Glutamatergic neuron (in vitro differentiated cells): ENCODE measurements around the gene CSRNP3. TPM values are rescaled to one million over a fixed set of nuclear protein-coding genes. Genes with fewer than 3 reads are reported as not detected.

Experiments used
- DNase-seq: peaks from one replicate; pipeline ENCODE4 v3.0.0; 2022
- H3K27ac Mint-ChIP-seq: one replicate; pipeline ENCODE4 v1.8.0; 2020; ENCODE audit warnings: mild to moderate bottlenecking, mixed read lengths, inconsistent platforms; ENCODE audit not compliant: unreplicated experiment
- H3K27me3 Mint-ChIP-seq: one replicate; pipeline ENCODE4 v1.8.0; 2020; ENCODE audit warnings: mild to moderate bottlenecking, moderate library complexity, mixed read lengths, inconsistent platforms; ENCODE audit not compliant: unreplicated experiment
- H3K36me3 Mint-ChIP-seq: one replicate; pipeline ENCODE4 v1.8.0; 2020; ENCODE audit warnings: mild to moderate bottlenecking, mixed read lengths, inconsistent platforms; ENCODE audit not compliant: unreplicated experiment
- H3K4me1 Mint-ChIP-seq: one replicate; pipeline ENCODE4 v1.8.0; 2020; ENCODE audit warnings: mild to moderate bottlenecking, low read depth, mixed read lengths, inconsistent platforms; ENCODE audit not compliant: unreplicated experiment
- H3K4me3 Mint-ChIP-seq: one replicate; pipeline ENCODE4 v1.8.0; 2020; ENCODE audit warnings: mild to moderate bottlenecking, mixed read lengths, inconsistent platforms; ENCODE audit not compliant: unreplicated experiment
- H3K9me3 Mint-ChIP-seq: one replicate; pipeline ENCODE4 v1.8.0; 2020; ENCODE audit warnings: mild to moderate bottlenecking, moderate library complexity, mixed read lengths, inconsistent platforms; ENCODE audit not compliant: unreplicated experiment
- total RNA-seq: library from RNA; stranded (reverse); fragmentation: NEBNext Ultra II Directional; extraction: Animal tissue kit (Norgen Biotek cat#: 25700); gene quantifications from one replicate; pipeline ENCODE4 v1.2.1, GENCODE V29; 2021; ENCODE audit not compliant: unreplicated experiment
- TF ChIP-seq, protein P1 (sequence below): fragments of 200-600 bp; sonication (generic); IDR thresholded peaks from one replicate; pipeline ENCODE4 v1.5.0; 2021; ENCODE audit not compliant: partially characterized antibody, unreplicated experiment

CSRNP3 gene
- total RNA-seq, 1 donor from 2014 or later = 23.0 TPM

DNA sequence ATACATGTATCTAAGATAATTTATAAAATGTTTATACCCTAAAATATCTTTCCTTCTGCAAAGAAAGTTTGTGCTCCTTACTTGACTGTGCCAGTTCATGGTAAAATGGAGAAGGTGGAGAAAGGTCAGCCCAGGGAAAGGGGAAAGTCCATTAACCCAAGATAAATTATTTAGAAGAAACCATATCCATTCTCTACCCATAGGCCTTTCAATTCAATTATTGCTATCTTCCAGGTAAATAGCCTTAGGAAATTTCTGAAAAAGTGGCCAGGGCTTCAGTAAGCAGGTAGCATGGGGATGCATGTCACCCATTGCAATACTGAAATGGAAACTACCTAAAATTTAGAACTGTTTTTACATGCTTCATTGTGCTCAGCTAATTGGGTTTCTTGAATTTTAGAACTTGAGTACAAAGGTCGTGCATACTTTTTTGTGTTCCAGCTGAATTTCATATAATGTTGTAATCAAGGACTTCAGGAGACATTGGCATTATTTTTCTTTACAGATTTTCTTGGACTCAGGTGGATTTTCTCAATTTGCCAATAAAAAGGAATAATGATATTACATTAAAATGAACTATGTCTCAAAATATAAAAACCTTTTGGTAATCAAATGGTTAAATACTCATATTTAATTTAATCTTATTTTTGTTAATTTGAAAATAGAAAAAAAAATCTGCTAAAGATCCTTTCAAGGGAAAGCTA is 124.9 kb downstream of the CSRNP3 start:
- Mint-ChIP-seq H3K9me3 (peaks cover 3% of the 10 kb centered on the region), H3K27ac (no peak overlapping the region), H3K27me3 (no peaks in the 10 kb centered on the region), H3K36me3 (peaks cover 10% of the 10 kb centered on the region), H3K4me1 (no peaks in the 10 kb centered on the region), H3K4me3 (no peak overlapping the region)
- no peak for DNase-seq
- TF ChIP-seq, protein P1, sequence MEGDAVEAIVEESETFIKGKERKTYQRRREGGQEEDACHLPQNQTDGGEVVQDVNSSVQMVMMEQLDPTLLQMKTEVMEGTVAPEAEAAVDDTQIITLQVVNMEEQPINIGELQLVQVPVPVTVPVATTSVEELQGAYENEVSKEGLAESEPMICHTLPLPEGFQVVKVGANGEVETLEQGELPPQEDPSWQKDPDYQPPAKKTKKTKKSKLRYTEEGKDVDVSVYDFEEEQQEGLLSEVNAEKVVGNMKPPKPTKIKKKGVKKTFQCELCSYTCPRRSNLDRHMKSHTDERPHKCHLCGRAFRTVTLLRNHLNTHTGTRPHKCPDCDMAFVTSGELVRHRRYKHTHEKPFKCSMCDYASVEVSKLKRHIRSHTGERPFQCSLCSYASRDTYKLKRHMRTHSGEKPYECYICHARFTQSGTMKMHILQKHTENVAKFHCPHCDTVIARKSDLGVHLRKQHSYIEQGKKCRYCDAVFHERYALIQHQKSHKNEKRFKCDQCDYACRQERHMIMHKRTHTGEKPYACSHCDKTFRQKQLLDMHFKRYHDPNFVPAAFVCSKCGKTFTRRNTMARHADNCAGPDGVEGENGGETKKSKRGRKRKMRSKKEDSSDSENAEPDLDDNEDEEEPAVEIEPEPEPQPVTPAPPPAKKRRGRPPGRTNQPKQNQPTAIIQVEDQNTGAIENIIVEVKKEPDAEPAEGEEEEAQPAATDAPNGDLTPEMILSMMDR = no peak

DNA sequence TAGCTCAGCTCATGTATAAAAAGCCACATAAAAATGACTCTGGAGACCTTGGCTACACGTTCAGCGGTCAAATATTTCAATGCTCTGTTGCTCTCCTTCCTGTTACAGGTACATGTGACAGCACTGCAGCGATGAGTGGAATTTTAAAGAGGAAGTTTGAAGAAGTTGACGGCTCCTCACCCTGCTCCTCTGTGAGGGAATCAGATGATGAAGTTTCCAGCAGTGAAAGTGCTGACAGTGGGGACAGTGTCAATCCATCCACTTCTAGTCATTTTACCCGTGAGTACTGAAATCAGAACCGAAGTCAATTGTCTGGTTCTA is 125.4 kb downstream of the CSRNP3 start:
- Mint-ChIP-seq H3K4me1 (no peaks in the 10 kb centered on the region), H3K36me3 (peaks cover 10% of the 10 kb centered on the region), H3K27me3 (no peaks in the 10 kb centered on the region), H3K27ac (no peak overlapping the region), H3K9me3 (peaks cover 3% of the 10 kb centered on the region), H3K4me3 (no peak overlapping the region)
- DNase-seq = no peak
- TF ChIP-seq, protein P1 = no peak

DNA sequence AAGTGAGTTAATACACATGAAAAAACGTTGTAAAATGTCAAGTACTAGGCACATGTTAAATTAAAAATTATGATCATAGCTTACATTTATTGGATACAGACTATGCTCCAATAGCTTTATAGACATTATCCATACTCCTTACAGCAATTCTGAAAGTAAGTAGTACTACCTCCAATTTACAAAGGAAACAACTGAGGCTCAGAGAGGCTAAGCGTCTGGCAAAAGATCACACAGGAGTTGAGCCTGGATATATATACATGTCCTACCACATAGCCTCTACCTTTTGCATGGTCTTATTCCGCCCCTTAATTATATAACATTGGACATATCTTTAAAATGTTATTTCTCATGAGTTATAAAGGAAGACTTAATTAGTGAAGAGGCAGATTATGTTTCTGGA is 127.3 kb downstream of the CSRNP3 start:
- DNase-seq = no peak
- Mint-ChIP-seq H3K36me3 (no peaks in the 10 kb centered on the region), H3K27ac (no peak overlapping the region), H3K4me3 (no peak overlapping the region), H3K4me1 (no peaks in the 10 kb centered on the region), H3K9me3 (no peaks in the 10 kb centered on the region), H3K27me3 (no peaks in the 10 kb centered on the region)
- TF ChIP-seq, protein P1 = no peak

DNA sequence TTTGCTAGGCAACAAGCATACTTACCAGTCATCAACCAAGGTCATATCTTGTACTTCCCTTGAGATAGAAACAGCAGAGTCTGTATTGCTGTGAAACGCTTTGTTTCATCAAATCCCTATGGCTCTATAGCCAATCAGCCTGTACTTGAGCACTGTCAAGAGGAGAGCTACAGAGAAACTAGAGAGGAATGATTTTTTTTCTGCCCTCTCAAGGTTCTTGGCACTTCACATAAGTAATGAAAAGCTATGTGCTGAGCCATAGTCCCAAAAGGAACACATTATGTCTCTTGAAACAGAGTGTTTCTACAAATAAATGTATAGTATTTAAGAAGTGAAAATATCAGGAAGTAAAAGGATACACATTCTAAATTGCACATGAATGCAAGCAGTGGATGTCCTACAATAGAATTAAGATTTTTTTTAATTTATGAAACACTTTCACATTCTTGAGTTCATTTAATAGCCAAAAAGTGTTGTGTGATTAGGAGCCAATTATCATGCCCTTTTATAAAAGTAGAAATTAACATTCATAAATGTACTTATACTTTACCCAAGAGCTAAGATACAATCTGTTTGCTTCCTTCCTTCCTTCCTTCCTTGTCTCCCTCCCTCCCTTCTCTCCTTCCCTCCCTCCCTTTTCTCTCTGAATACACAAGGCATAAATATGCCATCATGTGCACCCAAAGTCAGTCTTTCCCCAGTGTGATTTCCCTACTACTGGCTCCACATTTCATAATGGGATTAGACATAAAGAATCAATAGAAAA is 131.8 kb downstream of the CSRNP3 start:
- Mint-ChIP-seq H3K4me3 (no peak overlapping the region), H3K27me3 (no peaks in the 10 kb centered on the region), H3K36me3 (no peaks in the 10 kb centered on the region), H3K4me1 (no peaks in the 10 kb centered on the region), H3K27ac (no peak overlapping the region), H3K9me3 (no peaks in the 10 kb centered on the region)
- no peak for DNase-seq
- TF ChIP-seq, protein P1 = no peak

DNA sequence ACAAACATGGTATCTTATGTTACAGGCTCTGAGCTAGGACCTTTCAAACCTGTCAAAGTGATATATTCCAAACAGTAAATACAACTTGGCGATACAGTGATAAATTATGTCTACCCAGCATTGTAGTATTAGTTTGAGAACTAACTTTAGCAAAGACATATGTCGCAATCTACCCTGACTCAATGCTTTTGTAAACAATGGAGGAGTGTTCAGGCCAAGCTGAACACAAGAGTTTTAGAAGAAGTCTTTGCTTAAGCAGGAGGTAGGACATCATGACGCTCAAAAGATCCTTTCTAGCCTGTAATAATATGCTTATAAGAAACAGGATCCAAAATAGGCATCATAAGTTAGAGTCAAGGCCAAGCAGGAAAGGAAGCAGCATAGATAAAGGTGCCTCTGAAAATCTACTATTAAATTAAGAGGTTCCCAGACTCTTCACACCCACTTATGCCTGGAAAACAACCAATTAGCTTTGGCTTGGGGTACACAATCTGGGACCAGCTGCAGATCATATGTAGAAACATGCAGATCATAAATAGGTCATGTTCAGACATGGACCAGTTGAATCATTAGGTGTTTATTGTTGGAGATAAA is 132.5 kb downstream of the CSRNP3 start:
- no peaks in the 10 kb centered on the region for H3K36me3 Mint-ChIP-seq
- H3K4me3 Mint-ChIP-seq = no peak overlapping the region
- TF ChIP-seq, protein P1 = no peak

More for the DNA sequence above, 132.5 kb downstream of the CSRNP3 start:
- Mint-ChIP-seq H3K4me1 (no peaks in the 10 kb centered on the region), H3K9me3 (no peaks in the 10 kb centered on the region), H3K27me3 (no peaks in the 10 kb centered on the region), H3K27ac (no peak overlapping the region)
- no peak for DNase-seq
